NOMO-1 treated with DMSO at 0.1 percent for 48 hours (cell line): ENCODE measurements around the gene LUZP1.

Experiments
- DNase-seq: peaks from one replicate; lab custom pipeline; 2025; ENCODE audit not compliant: unreplicated experiment; lab: John Stamatoyannopoulos, UW

The LUZP1 gene

GRCh38 chr1:23035823-23036452 is 132.7 kb downstream of the LUZP1 start:
- DNase-seq, result no peak
